Tibial artery (tissue), 4 donors: Measurements from ENCODE around the gene DMAC2L.
"Not testable (repeated sequence)": the region's sequence is repeated elsewhere in the genome, so short reads cannot be mapped to it uniquely, and the experiment has no call there.

Experiments used
- DNase-seq, 2 donors: peaks; one replicate each; pipeline ENCODE4 v3.0.0-alpha.2; 2019
- H3K27ac ChIP-seq, 2 donors: fragments of 200-600 bp; sonication (generic) in 1 of 2; 1 replicate in 1 of 2; 2 replicates in 1 of 2; pipeline ENCODE4 v1.5.1; 2018 to 2019; ENCODE audit warnings: mild to moderate bottlenecking in 1 of 2
- H3K27me3 ChIP-seq, 2 donors: fragments of 200-600 bp; sonication (generic) in 1 of 2; one replicate each; pipeline versions ENCODE4 v1.5.1 to v1.6.0; 2016 to 2019
- H3K36me3 ChIP-seq, 3 donors: fragments of 200-600 bp; sonication (generic) in 2 of 3; one replicate each; pipeline ENCODE4 v1.5.1; 2016 to 2019; ENCODE audit warnings: mild to moderate bottlenecking in 2 of 3
- H3K4me1 ChIP-seq, 4 donors: fragments of 200-600 bp; sonication (generic) in 2 of 4; 1 replicate in 3 of 4; 2 replicates in 1 of 4; pipeline ENCODE4 v1.5.1; 2016 to 2019
- H3K4me3 ChIP-seq, 2 donors: fragments of 200-600 bp; sonication (generic) in 1 of 2; 1 replicate in 1 of 2; 2 replicates in 1 of 2; pipeline ENCODE4 v1.5.1; 2018 to 2019; ENCODE audit warnings: mild to moderate bottlenecking in 2 of 2
- H3K9me3 ChIP-seq, 3 donors: fragments of 200-600 bp; sonication (generic) in 1 of 3; one replicate each; pipeline ENCODE4 v1.5.1; 2016 to 2019
- intact Hi-C: fragments of 100-400 bp; cut with DNase I; formaldehyde crosslinking; loops from one replicate; pipeline ENCODE4 v1.15.0; 2023; ENCODE audit warnings: low total_unique reads
- TF ChIP-seq, protein P1 (sequence below), 2 experiments: fragments of 200-600 bp in 1 of 2; fragments of 450-650 bp in 1 of 2; IDR thresholded peaks; one replicate each; pipeline ENCODE4 v1.5.1; 2017 to 2019; ENCODE audit warnings: antibody characterized with exemption in 2 of 2, mild to moderate bottlenecking in 1 of 2, moderate library complexity in 1 of 2

DMAC2L gene

DNA sequence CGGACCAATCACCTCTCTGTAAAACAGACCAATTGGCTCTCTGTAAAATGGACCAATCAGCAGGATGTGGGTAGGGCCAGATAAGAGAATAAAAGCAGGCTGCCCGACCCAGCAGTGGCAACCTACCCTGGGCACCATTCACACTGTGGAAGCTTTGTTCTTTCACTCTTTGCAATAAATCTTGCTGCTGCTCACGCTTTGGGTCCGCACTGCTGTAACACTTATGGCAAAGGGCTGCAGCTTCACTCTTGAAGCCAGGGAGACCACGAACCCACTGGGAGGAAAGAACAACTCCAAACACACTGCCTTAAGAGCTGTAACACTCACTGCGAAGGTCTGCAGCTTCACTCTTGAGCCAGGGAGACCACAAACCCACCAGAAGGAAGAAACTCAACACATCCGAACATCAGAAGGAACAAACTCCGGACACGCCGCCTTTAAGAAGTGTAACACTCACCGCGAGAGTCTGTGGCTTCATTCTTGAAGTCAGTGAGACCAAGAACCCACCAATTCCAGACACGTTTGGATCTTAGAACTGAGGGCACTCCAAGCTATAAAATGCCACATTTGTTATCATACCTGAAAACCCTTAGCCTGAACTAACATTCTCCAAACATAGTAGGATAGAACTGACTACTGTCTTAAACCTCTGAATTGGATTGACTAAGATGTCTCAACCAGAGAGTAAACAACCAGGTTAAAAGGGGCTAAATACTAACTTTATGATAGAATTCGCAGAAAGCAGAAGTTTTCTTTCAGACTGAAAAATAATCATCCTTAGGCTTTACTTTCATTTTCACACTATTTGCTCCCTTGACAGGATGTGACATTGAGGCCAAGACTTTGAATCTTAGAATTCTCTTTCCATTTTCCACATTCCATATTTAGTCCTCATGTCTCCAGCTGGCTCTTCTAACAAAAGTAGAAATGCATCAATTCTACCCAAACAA lies 50.9 kb downstream of the DMAC2L start:
- Histone ChIP-seq H3K27ac (peak overlapping the region; percentile 3 to 46), H3K4me1 (peaks cover 0 to 13% (median 1%) of the 10 kb centered on the region in 4 donors), H3K9me3 (no peaks in the 10 kb centered on the region), H3K27me3 (no peaks in the 10 kb centered on the region), H3K36me3 (peaks cover 0 to 2% (median 0%) of the 10 kb centered on the region in 3 donors), H3K4me3 (peak overlapping the region; percentile 25 to 27)
- TF ChIP-seq, protein P1, sequence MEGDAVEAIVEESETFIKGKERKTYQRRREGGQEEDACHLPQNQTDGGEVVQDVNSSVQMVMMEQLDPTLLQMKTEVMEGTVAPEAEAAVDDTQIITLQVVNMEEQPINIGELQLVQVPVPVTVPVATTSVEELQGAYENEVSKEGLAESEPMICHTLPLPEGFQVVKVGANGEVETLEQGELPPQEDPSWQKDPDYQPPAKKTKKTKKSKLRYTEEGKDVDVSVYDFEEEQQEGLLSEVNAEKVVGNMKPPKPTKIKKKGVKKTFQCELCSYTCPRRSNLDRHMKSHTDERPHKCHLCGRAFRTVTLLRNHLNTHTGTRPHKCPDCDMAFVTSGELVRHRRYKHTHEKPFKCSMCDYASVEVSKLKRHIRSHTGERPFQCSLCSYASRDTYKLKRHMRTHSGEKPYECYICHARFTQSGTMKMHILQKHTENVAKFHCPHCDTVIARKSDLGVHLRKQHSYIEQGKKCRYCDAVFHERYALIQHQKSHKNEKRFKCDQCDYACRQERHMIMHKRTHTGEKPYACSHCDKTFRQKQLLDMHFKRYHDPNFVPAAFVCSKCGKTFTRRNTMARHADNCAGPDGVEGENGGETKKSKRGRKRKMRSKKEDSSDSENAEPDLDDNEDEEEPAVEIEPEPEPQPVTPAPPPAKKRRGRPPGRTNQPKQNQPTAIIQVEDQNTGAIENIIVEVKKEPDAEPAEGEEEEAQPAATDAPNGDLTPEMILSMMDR (IDR thresholded peaks at IDR 0.05): no peak
- DNase-seq: no peak
- intact Hi-C loops: no loop called here

DNA sequence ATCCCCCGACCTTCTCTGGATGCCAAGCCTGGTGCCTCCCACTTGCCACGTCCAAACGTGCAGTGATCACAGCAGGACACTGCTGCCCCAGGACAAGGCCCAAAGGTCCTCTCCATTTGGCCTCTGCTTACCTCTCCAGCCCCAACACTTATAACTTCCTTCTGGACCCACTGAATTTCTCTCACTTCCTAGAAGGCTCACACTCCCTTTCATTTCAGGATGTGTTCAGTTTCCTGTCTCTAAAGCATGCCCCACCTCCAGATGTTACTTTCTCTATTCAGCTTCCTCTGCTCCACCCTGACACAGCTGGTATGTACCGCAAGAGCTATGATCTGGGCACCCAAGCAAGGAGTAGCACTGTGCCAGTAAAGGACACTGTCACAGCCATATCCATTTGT lies 51.6 kb downstream of the DMAC2L start:
- peak overlapping the region; percentile 25 to 27 for H3K4me3 ChIP-seq
- H3K9me3 ChIP-seq: no peaks in the 10 kb centered on the region
- H3K27ac ChIP-seq: peak overlapping the region; percentile 3 to 46
- H3K4me1 ChIP-seq: peaks cover 0 to 13% (median 1%) of the 10 kb centered on the region in 4 donors
- no peaks in the 10 kb centered on the region for H3K36me3 ChIP-seq
- TF ChIP-seq, protein P1 (IDR thresholded peaks at IDR 0.05): no peak
- no peak for DNase-seq
- intact Hi-C loops: no loop called here
- no peaks in the 10 kb centered on the region for H3K27me3 ChIP-seq

DNA sequence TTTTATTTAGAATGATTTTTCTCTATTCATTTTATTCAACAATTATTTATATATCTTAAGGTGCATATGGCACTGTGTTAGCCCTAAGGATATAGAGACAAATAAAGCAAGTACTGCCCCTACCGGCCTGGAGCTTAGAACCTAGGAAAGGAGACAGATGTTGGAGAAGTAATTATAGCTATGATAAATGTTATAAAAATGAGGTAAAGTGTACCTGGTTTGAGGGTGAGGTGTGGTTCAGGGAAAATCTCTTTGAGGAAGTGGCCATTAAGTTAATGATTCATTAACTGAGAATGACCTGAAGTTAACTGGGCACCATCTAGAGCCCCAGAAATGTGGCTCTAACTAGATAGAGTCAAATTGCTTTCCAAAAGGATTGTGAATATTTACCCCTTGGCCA lies 52.7 kb downstream of the DMAC2L start:
- H3K27me3 ChIP-seq: no peaks in the 10 kb centered on the region
- no peaks in the 10 kb centered on the region for H3K9me3 ChIP-seq
- no peak overlapping the region for H3K4me3 ChIP-seq
- no peaks in the 10 kb centered on the region for H3K36me3 ChIP-seq
- no peak overlapping the region for H3K27ac ChIP-seq
- DNase-seq: no peak
- TF ChIP-seq, protein P1 (IDR thresholded peaks at IDR 0.05): no peak
- intact Hi-C loops: no loop called here
- H3K4me1 ChIP-seq: peaks cover 0 to 13% (median 1%) of the 10 kb centered on the region in 4 donors

DNA sequence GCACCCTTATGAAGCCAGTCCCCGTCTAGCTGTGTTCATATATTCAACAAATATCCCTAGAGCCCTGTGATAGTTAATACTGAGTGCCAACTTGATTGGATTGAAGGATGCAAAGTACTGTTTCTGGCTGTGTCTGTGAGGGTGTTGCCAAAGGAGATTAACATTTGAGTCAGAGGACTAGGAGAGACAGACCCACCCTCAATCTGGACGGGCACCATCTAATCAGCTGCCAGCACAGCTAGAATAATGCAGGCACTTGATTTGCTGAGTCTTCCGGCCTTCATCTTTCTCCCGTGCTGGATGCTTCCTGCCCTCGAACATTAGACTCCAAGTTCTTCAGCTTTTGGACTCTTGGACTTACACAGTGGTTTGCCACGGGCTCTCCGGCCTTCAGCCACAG lies 53.4 kb downstream of the DMAC2L start:
- intact Hi-C loops, H3K4me3 ChIP-seq, H3K36me3 ChIP-seq: not testable (repeated sequence)

DNA sequence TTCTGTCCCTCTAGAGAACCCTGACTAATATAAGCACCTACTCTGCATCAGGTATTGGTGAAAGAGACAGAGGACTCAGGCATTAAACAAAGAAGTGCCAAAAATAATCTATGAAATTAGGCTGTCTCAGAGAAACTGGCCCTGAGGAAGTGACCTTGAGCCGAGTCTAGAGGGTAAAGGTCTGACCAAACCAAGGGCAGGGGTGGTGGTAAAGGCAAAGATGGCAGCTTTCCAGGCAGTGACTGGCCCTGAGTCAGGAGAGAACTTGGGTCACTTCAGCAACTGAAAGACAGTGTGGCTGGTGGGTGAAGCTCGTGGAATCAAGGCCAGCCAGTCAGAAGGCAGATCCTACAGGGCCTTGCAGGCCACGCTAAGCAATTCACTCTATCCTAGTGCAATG lies 54.0 kb downstream of the DMAC2L start:
- H3K4me3 ChIP-seq: no peak overlapping the region
- no peaks in the 10 kb centered on the region for H3K9me3 ChIP-seq
- no peaks in the 10 kb centered on the region for H3K27me3 ChIP-seq
- H3K36me3 ChIP-seq: no peaks in the 10 kb centered on the region
- intact Hi-C loops: no loop called here
- peaks cover 0 to 13% (median 1%) of the 10 kb centered on the region in 4 donors for H3K4me1 ChIP-seq
- H3K27ac ChIP-seq: no peak overlapping the region
- DNase-seq: no peak
- TF ChIP-seq, protein P1 (IDR thresholded peaks at IDR 0.05): no peak

More for the DNA sequence above, 53.4 kb downstream of the DMAC2L start:
- not testable (repeated sequence) for DNase-seq, H3K27ac ChIP-seq, H3K9me3 ChIP-seq, H3K27me3 ChIP-seq
- peaks cover 0 to 13% (median 1%) of the 10 kb centered on the region in 4 donors for H3K4me1 ChIP-seq

DNA sequence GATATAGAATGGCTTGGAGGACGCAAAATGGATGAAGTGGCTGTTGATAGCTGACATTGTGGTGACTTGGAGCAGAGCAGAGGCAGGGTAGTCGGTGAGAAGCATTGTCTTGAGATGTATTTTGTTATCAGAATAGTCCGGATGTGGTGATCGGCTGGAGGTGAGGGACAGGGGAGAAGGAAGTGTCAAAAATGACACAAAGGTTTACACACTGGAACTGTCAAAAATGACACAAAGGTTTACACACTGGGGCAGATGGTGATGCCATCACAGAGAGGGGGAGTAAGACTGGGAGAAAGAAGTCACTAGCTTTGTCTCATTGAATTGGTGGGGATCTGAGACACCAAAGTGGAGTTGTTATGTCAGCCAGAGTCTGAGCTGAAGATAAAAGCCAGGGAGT lies 54.5 kb downstream of the DMAC2L start:
- Histone ChIP-seq H3K4me1 (peaks cover 0 to 13% (median 1%) of the 10 kb centered on the region in 4 donors), H3K9me3 (no peaks in the 10 kb centered on the region), H3K4me3 (no peak overlapping the region), H3K36me3 (no peaks in the 10 kb centered on the region), H3K27ac (no peak overlapping the region), H3K27me3 (no peaks in the 10 kb centered on the region)
- TF ChIP-seq, protein P1 (IDR thresholded peaks at IDR 0.05): no peak
- intact Hi-C loops: no loop called here
- no peak for DNase-seq
